ENCODE results near the gene SNX13. TPM values are rescaled to one million over a fixed set of nuclear protein-coding genes. Genes with fewer than 3 reads are reported as not detected.
"Not testable (repeated sequence)": the region's sequence is repeated elsewhere in the genome, so short reads cannot be mapped to it uniquely, and the experiment has no call there.

The SNX13 gene
- total RNA-seq, 1 donor from 2014 or later: 86.9 TPM

DNA sequence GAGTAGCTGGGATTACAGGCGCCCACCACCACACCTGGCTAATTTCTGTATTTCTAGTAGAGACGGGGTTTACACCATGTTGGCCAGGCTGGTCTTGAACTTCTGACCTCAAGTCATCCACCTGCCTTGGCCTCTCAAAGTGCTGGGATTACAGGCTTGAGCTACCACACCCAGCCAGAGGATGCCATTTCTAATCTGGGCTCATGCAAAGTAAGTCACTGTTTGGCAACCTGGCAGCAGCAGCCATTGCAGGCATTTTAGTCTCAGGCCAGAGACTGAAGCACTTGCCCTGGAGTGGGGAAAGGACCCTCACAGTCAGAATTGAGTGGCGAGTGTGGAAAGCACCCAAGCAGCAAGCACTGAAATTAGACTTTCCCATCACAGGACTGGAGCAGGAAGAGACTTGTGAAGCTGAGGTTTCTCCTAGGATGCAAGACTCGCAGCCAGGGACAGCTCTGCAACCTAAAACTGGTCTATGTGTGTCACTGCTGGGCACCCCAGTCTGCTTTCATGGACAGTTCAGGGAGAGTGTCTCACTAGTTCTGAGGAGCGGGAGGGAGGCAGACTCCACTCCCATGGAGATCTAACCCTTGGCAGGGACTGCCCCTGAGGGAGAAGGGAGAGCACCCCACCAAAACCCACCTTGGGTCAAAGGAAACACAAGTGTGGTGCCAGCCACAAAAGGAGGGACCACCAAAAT lies 27.6 kb downstream of the SNX13 start:
- DNase-seq: no peak

DNA sequence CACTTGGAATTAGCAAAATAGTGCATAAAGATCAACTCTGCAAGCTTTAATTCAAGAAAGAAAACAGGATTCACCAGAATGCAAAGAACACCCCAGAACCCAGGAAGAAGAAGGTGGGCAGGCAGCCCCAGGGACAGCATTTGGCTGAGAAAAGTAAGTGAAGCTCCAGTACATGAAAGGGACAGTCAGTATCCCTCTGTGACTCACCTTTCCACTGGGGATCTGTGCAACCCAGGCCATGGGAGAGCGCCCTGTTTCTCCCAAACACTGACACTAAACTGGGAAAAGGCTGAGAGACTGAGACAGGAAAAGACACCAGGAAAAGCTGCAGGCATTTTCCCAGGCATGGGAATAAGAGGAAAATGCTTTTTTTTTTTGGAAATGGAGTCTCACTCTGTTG lies 28.2 kb downstream of the SNX13 start:
- DNase-seq: no peak

DNA sequence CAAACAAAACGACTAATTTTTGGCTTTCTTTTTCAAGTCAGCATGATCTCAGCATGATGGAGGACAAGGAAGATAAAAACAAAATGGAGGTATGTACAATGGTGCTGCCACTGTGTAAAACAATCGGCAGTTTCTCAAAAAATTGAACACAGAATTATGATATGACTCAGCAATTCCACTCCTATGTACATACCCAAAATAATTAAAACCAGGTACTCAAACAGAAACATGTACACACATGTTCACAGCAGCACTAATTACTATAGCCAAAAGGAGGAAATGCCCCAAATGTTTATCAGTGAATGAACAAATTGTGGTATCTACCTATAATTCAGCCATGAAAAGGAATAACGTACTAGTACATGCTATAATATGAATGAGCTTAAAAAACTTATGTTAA lies 29.9 kb downstream of the SNX13 start:
- DNase-seq: no peak

DNA sequence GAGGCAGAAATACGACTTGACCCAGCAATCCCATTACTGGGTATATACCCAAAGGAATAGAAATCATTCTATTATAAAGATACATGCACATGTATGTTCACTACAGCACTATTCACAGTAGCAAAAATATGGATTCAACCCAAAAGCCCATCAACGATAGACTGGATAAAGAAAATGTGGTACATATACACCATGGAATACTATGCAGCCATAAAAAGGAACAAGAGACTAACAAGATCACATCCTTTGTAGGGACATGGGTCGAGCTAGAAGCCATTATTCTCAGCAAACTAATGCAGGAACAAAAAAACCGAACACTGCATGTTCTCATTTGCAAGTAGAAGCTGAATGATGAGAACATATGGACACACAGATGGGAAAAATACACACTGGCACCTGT lies 31.0 kb downstream of the SNX13 start:
- DNase-seq: not testable (repeated sequence)

DNA sequence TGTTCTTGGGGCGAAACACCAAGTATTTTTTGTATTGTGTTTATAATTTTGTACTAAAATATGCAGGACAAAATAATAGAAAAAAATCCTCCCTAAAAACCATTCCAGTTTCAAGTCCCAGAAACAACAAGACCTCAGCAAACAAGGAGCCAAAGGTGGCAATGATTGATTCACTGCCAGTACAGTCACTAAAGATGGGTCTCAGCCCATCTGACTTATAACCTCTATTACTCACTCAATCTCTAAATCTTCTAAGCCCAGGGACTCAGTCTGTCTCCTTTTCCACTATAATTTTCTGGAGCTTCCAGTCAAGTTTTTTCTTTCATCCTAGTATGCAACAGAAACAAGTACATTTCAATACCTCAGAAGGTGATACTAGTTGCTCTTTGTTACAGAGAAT lies 33.3 kb downstream of the SNX13 start:
- DNase-seq: no peak

DNA sequence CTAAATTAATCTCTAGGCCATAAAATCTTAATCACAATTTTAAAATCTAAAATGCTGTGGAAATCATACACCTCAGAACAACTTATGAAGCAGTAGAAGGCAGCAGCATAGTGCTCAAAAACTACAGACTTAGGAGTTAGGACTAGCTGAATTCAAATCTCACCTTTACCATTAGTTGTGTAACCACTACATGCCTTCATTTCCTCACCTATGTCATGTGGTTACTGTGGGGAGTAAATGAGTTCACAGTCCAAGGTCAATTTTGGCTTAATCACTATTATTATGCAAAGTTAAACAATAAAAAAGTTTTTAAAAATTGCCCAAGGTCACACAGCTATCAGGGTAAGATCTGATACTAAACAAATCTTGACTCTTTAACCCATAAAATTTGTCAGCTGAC lies 37.0 kb downstream of the SNX13 start:
- DNase-seq: no peak

DNA sequence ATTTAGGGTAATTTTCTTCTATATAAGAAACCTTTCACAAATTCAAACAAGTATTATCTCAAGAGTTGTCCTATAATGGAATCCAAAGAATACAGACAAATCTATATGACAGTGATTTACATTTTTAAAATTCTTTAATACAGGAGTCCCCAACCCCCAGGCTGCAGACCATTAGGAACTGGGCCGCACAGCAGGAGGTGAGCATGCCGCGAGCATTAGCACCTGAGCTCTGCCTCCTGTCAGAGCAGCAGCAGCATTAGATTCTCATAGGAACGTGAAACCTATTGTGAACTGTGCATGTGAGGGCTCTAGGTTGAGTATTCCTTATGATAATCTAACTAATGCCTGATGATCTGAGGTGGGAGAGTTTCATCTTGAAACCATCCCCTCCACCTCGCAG lies 37.7 kb downstream of the SNX13 start:
- DNase-seq: no peak

DNA sequence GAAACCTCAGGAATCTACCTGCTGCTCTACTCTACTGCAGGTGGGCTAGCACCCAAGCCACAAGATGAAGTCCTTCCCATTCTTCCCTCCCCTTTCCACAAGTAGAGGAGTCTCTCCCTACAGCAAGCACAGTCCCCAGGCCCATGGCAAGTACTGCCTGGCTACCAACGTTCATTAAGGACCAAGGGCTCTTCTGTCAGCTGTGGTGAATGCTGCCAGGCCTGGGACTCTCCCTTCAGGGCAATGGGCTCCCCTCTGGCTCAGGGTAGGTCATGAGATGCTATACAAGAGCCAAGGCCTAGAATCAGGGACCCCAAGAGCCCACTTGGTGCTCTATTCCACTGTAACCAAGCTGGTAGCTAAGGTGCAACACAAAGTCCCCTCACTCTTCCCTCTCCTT lies 39.8 kb downstream of the SNX13 start:
- no peak for DNase-seq

DNA sequence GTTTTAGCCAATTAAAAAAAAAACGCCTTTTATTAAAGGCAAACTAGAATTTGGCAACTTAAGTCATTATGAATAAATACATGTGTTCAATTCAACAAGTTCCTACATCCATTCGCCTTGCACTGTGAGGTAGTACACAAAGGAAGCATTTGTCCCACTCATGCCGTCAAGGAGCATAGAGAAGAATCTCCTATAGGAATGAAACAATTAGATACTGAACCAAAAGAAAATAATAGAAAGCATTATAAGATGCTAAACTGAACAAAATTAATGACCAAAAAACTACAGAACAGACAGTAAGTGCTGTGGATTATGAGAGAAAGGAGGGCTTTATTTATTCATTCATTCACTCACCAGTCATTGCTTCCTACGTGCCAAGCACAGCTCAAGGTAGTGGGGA lies 42.2 kb downstream of the SNX13 start:
- no peak for DNase-seq

DNA sequence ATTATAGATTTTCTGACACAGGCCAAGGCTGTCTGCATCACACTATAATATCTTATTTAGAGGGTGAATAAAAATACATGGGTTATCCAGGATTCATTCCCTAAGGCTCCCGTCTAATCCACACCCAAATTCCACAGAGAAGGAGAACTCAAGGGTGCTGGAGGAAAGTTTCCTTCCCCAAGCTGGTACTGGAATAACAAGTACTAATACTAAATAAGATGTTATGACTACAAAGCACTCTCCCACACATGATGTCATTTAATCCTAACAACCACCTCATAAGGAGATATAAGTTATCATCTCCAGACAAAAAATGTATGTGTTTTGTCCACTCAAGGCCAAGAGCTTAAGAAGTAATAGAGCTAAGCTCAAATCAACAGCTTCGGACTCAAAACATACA lies 53.0 kb downstream of the SNX13 start:
- DNase-seq: no peak

DNA sequence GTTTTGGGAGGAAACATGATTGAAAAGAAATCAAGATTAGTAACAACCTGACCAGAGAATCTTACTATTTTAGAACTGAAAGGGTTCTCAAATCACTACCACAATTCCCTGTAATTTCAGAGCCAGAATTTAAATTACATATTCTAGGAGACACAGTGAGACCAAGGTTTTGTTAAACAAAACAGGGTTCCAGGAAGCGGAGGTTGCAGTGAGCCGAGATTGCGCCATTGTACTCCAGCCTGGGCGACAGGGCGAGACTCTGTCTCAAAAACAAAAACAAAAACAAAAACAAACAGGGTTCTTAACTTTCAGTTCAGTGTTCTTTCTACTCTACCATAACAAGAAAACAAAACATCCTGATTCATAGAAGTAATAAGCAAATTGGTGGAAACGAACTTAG lies 57.6 kb downstream of the SNX13 start:
- DNase-seq: no peak

DNA sequence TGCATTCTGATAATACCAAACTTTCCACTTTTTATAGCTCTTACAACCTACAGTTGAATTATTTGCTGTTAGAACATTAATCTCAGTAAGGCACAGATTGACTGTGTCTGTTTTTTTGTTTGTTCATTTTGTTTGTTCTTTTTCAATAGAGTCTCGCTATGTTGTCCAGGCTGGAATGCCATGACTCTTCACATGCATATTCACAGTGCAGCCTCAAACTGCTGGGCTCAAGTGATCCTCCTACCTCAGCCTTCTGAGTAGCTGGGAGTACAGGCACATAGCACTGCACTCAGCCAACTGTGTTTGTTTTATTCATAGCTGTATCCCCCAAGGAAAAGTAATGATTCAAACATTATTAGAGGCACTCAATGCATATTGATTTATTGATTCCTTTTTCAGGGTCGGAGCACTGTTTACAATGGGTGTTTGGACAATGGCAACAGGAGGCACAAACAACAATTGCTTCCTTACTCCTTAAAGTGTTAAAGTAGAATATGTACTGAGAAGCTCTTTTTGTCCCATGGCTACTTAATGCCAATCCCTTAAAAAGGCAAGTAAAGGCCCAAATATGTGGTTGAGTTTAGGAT lies 61.1 kb downstream of the SNX13 start:
- DNase-seq: no peak

DNA sequence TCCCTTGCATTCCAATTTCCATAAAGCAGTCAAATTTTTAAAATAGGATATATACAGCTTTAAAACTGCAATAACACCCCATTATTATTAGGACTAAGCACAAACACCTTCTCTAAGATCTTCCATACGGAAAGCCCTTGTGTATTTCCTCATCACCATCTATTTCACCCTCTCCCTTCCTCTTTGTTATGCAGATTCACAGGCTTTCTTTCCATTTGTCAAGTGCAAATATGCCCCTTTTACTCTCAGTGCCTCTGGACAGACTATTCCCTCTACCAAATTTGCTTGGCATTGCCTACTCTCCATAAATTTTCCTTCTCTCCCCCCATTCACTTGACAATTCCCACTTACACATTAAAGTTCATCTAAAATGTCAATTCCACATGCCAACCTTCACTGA lies 61.7 kb downstream of the SNX13 start:
- no peak for DNase-seq

DNA sequence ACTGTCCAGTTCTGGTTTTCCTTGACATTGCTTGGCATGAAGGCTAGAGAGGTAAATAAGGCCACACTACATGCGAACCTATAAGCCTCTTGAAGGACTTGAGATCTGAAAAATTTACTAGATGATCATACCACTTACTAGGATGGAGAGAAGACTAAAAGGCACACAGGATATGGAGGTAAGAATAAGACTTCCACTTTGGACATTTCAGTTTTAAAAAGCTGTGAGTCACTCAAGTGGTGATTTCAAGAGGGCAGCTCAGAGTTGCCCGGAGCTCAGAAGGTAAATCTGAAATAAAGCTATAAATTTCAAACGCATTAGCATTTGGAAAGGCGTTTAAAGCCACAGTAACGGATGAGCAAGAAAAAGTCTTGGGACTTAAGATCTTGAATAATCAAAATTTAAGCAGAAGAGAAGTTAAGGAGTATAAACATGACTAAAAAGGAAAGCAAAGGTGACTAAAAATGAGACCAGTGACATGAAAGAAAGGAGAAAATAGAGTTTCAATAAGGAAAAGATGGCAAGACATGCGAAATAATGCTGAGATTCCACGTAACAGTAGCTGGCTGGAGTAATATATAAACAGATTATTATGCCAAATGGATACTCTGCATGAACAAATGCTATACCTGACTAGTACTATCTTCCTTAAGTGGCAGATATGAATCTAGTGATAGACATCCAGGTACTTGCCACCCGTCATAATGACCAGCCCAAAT lies 68.3 kb downstream of the SNX13 start:
- DNase-seq: no peak

DNA sequence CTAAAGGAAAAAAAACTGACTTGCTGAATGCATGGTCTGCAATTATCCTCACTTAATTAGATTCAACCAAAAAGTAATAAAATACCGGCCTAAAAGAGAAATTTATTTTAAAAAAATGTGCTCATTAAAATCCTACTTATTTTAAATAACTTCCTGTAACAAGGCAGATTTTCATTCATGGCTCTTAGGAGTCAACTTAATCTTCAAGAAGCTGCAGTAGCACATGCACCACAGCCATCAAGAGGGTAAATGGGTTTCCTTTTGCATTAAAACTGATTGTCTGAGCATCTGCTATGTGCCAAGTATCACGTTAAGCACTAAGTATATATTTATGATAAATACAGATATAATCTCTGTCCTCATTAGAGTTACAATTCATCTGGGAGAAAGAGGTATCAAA lies 69.9 kb downstream of the SNX13 start:
- DNase-seq: no peak

DNA sequence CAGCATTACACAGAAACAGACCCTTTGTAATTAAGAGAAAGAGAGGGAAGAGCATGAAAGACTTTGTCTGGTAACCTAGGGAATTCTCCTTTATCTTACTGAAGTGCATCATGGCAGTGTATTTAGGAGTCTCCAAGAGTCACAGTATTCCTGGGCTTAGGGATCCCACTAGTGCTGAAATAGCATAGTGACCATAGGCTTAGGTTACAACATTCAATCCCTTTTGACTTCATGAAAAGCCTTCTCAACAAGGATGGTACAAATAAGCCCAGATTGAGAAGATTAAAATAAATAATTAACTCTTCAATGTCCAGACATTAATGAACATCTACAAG lies 76.5 kb downstream of the SNX13 start:
- no peak for DNase-seq

DNA sequence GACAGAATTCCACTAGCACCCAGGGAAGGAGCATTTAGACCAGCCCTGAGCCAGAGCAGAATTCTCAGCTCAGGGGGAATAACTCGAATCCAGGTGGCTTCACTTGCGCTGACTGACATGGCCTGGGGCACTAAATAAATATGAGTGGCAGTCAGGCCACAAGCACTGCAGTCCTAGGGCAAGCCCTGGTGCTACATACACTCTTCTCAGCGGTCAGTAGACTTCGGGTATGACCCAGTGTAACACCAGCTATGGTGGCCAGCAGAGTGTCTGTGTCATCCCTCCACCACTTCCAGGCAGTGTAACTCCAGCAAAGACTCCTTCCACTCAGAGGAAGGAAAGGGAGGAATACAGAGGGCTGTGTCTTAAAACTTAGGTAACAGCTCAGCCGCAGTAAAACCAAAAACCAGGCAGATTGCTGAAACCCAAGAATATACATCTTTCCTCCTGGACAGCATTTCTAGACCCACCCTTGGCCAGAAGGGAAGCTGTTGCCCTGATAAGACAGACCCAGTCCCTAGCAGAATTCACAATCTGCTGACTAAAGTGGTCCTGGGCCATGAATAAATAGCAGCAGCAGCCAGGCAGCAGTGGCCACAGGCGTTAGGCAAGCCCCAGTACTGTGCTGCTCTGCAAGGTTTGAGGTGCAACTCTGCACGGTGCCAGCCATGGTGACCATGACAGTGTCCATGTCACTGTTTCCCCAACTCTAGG lies 77.0 kb downstream of the SNX13 start:
- DNase-seq: no peak

DNA sequence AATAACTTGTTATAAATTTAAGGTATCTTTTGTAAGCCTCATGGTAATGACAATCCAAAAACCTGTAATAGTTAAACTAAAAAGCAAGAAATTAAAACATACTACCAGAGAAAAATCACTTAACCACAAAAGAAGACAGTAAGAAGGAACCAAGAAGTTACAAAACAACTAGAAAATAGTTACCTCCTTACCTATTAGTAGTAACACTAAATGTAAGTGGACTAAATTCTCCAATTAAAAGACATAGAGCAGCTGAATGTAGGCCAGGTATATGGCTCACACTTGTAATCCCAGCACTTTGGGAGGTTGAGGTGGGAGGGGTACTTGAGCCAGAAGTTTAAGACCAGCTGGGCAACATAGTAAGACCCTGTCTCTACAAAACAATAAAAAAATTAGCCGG lies 84.0 kb downstream of the SNX13 start:
- no peak for DNase-seq

DNA sequence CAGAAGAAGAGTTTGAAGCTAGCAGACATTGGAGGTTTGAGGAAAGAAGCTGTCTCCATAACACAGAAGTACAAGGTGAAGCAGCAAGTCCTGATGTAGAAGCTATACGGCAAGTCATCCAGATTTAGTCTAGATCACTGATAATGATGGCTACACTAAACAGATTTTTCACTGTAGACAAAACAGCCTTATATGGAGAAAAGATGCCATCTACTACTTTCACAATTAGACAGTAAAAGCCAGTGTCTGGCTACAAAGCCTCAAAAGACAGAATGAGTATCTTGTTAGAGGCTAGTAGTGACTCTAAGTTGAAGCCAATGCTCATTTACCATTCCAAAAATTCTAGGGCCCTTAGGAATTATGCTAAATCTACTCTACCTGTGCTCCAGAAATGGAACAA lies 85.1 kb downstream of the SNX13 start:
- DNase-seq: no peak

DNA sequence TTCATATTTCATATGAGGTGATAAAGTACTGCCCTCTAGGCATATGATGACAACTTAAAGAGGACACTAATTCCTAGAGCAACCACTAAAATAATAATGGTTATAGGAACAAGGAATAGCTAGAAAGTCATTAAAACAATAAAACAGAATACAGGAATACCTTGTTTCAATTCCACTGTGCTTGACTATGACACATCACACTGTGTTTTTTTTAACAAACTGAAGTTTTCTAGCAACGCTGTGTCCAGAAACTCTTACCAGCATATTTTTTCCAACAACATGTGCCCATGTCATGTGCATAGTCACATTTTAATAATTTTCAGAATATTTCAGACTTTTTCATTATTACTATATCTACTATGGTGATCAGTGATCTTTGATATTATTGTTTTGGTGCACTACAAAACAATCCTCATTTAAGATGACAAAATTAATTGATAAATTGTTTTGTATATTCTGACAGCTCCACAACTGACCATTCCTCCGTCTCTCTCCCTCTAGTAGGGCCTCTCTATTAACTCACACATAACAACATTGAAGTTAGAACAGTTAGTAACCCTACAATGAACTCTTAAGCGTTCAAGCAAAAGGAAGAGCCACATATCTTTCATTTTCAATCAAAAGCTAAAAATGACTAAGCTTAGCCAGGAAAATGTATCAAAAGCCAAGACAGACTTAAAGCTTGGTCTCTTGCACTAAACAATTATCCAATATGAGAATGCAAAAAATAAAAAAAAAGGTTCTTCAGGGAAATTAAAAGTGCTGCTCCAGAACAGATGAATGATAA lies 85.8 kb downstream of the SNX13 start:
- DNase-seq: no peak

DNA sequence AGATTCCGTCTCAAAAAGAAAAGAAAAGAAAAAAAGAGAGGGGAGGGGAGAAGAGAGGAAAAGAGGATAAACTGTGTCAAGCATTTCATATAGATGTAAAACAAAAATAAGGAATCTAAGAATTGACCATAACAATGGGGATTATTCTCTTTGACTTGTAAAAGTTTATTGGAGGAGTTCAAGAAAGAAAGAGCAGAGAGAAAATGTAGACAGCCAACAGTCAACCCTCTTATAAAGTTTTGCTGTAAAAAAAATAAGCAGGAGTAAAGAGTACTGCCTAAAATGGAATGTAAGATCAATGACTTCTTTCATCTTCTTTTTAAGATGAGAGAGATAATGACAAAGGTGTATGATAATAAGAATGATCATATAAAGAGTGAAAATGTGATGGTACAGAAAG lies 87.9 kb downstream of the SNX13 start:
- DNase-seq: no peak

DNA sequence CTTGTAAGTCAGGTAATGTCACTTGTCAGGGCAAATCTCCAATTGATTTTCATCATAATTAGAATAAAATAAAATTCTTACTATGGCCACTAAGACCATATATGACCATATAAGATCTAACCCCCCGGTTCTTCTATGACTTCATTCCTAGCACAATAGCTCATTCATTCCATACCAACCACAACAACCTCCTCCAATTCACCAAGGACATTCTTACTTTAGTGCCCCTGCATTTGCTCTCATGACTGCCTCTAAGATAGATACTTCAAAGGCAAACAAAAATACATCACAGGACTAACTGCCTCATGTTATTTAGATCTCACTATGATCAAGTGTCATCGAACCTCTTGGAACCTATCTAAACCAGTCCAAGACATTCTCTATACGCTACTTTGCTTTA lies 90.8 kb downstream of the SNX13 start:
- no peak for DNase-seq

DNA sequence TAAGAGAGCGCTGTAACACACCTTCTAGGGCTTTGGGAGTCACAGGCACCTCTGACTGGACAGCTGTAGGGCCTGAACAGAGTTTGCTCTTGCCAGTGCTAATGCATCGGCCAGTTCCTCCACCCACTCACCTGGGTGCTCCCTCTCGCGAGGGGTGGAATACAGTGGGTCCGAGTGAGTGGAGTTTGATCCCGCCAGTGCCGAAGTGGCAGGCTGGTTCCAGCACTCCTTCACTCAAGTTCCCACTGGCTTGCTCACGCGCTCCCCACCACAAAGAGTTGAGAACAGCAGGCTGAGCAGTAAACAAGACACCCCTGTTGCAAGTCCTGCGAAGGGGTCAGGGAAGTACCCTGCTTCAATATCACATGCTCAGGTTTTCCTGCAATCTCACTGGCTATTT lies 91.8 kb downstream of the SNX13 start:
- no peak for DNase-seq
